NCI-H2029 (cell line): ENCODE results near the gene CH25H.
"Not testable (repeated sequence)": the region's sequence is repeated elsewhere in the genome, so short reads cannot be mapped to it uniquely, and the experiment has no call there.

Source experiments
- DNase-seq: peaks from one replicate; lab custom pipeline; 2025; lab: John Stamatoyannopoulos, UW

The CH25H gene, protein sequence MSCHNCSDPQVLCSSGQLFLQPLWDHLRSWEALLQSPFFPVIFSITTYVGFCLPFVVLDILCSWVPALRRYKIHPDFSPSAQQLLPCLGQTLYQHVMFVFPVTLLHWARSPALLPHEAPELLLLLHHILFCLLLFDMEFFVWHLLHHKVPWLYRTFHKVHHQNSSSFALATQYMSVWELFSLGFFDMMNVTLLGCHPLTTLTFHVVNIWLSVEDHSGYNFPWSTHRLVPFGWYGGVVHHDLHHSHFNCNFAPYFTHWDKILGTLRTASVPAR

DNA sequence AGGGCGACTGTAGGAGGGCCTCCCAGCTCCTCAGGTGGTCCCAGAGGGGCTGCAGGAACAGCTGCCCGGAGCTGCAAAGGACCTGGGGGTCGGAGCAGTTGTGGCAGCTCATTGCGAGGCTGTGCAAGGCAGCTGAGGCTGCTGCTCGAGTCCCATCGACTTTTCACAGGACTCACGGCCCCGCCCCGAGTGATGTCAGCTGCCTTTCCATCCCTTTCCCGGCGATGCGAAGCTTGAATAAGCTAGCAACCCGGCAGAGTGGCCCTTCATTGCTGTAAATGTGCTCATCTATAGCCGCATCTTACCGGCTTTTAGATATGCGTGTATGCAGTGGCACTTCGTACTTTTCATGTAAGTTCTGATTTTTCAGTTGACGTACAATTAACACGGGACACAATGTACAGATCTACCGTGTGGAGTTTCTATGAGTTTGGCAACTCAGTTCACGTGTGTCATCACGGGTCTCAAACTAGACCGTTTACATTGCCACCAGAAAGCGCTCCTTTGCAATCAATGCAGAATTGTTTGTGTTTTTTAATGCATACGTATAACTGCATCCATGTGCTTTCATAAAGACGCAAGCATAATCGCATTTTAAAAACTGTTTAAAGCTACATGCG is at the start of gene CH25H:
CH25H (minus strand) TSS at position 137 of the 620 bp plus-strand sequence; CDS start at position 112, 25 bp downstream.
- peak; percentile 4 for DNase-seq

DNA sequence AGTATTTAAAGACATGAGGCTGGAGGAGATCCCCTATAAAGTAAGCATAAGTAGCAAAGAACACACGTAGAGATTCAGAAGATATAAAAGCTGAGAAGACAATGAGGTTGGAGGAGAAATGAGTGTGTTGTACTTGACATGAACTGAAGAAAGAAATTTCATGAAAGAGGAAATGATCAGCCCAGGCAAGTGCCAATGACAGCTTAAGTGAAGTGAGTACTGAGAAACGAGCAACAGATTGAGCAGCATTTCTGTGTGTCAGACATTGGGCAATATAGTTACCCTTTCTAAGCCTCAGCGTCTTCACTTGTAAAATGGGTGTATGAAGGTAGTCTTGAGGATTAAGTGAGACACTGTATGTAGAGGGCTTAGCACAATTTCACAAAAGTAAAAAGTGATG is 49.2 kb upstream of the CH25H start:
- no peak for DNase-seq

DNA sequence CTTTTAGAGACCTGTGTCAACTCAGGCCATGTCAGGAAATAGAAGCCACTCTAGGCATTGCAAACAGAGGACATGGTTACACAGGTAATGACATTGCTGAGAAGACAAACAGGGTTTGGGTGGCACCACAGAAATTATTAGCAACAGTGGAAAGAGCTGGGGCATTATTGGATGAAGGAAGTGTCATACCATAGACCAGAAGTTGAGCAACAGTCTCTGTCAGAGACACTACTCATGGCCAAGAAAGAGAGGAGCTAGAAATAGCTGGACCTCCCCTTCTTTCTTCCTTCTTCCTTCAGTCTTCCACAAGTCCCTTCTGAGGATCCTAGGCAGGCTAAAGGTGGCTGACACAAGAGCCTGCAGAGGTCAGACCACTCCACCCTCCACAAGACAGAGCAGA is 48.7 kb upstream of the CH25H start:
- DNase-seq, result no peak

DNA sequence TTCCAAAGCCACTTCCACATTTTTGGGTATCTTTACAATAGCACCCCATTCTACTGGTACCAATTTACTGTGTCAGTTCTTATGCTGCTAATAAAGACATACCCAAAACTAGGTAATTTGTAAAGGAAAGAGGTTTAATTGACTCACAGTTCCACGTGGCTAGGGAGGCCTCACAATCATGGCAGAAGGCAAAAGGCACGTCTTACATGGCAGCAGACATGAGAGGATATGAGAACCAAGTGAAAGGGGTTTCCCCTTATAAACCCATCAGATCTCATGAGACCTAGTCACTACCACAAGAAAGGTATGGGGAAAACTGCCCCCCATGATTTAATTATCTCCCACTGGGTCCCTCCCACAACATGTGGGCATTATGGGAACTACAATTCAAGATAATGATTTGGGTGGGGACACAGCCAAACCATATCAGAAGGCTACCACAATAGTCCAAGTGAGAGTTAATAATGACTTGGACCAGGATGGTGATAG is 48.0 kb upstream of the CH25H start:
- DNase-seq, result not testable (repeated sequence)

DNA sequence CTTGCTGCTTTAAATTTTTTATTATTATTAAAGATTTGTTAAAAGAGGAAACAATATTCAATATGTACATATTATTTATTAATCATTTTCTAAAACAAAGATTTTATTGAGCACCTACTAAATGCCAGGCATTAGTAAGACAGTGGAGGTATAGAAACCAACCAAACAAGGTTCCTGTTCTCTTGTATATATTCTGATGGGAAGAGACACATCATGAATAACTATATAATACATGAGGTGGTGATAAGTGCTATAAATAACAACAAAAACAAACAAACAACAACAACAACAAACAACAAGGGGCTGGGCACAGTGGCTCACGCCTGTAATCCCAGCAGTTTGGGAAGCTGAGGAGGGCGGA is 45.1 kb upstream of the CH25H start:
- no peak for DNase-seq

DNA sequence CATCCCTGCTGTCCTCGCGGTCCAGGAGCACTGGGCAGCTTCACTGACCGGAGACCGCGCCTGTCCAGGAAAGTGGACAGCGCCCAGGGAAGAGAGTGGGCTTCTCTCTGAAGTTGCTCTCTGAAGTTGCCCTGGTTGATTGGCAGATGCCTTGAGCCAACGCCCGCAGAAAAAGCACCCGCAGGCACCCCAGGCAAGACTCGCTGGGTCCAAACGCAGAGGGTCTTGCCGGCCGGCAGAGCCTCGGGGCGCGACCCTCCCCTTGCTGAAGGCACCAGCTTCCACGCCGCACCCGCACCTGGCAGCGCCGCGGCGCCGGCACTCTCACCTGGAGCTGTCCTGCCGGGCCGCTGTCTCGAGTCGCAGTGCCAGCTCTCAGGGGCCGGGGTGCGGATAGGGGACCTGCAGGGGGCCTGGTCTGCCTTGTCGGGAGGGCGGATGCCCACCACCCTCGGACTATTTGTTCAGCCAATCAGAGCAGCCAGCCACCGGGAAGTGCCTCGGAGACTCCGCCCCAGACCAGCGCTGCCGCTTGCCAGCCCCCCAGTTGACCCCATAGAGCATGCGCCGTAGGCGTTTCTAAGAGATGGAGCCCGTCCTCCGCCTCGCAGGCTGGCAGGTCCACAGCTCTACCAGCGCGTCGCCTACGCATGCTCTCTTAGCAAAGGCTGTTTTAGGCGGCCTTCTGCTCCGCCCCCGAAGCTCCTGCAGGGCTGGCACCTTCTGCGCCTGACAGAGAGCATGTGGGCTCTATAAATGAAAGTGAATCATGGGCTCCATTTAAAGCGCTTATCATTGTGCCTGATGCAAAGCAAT is 44.5 kb upstream of the CH25H start, which contains the start of gene LIPA:
LIPA (minus strand) TSS at position 367 of the 816 bp plus-strand sequence. CDS start 4,127 bp downstream, outside the sequence.
- peak; percentile 91 for DNase-seq

DNA sequence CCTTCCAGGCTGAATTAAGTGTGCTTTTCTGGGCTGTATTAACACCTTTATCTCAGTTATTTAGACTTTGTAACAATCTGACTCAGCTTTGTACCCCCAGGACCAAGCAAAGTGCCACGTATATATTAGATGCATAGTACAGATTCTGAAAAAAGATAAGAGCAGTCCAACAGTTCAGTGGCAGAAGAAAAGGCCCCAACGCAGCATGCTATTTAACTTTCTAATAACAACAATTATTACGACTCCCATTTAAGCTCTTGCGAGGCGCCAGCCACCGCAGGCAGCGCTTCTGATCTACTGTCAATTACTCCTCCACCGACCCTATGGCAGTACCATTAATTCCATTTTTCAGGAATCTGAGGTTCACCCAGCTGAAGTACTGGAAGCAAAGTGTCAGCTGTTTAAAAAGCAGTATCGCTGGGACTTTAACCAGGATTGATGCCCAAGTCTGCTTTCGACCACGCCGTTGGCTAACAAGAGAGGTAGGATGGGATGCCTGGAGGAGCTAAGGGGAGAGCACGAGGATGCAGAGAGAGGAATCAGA is 43.8 kb upstream of the CH25H start:
- DNase-seq, result no peak

DNA sequence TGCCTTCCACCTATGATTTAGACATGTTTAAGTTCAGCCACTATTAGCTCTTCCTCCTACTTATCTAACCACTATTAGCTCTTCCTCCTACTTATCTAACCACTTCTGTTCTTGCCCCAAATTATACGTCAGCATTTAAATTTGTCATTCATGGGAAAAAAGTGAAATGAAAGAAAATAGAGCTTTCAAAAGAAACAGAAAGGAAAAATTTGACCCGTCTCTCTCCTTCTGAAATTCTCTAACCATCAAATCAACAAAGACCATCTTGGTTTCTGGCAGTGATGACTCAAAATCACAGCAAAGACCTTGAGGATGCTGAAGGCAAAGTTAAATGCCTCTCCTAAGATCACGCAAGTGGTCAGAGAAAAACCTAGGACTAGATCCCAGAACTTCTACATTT is 41.9 kb upstream of the CH25H start:
- no peak for DNase-seq

DNA sequence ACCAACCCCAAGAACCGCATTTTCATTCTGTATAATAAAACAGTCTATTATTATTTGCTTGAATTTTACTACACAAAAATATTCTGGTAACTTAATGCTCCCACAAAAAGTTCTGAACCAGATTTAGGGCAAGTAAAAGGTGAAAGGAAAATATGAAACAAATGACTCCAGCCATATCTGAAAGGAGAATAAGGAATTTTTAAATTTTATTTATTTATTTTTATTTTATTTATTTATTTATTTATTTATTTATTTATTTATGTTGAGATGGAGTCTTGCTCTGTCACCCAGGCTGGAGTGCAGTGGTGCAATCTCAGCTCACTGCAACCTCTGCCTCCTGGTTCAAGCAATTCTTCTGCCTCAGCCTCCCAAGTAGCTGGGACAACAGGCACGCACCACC is 40.5 kb upstream of the CH25H start:
- DNase-seq, result not testable (repeated sequence)

DNA sequence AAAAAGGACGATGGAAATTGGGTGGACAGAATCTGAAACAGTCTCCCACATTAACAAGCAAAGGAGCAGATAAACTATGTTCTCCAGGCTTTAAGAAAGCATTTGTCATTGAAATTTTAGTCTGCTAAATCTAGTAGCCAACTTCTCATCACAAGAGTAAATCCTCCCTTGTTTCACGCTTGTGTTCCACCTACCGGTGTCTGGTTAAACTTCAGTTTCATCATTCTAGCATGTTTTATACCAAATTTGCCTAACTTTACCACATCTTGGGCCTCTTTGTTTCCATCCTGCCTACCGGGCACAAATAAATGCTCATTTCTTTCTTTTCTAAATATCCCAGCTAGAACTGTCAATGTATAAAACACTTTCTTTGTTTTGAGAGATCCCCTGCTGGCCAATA is 38.7 kb upstream of the CH25H start:
- no peak for DNase-seq

DNA sequence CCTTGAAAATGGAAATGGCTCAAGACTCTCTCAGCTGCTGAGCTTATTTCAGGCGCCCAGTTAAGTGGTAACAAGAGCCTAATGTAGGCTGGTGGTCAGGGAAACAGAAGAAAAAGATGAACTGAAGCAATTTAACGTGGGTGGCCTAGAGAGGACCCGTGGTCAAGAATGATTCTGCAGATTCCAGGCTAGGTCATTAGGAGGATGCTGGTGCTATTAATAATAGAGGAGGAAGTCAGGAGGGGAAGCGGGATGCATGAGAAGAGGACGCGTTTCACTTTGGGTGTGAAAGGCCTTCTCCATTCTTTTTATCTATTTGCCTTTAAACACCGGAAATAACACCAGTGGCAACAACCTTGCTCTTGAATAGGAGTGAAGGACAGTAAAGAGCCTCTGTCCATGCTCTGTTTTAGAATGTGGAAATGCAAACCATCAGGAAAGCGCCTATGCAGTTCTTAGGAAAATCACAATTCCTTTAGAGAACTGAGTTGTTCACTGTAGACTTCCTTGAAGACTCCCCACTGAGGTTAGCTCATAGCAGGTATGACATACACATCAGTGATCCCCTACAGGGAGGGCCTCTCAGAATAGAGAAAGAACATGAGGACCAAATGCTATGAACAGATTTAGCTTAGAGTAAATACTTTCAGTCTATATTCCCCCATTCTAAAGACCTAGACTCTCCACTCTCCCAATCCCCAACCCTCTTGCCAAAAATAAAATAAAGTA is 35.9 kb upstream of the CH25H start:
- DNase-seq, result no peak

DNA sequence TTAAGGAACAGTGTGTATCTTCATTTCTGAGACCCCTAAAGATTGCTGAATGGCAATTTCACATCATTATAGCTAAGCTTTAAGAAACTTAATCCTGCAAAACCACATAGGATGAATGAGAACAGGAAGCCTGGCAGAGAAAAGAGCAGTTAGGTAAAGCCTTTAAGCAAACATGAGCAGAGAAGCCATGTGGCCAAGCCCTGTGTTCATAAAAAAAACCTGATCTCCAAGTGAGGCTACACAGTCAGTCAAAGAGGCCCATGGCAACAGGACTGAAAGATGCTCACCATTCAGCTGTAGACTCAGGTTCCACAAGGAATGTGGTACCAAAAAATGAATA is 35.2 kb upstream of the CH25H start:
- no peak for DNase-seq

DNA sequence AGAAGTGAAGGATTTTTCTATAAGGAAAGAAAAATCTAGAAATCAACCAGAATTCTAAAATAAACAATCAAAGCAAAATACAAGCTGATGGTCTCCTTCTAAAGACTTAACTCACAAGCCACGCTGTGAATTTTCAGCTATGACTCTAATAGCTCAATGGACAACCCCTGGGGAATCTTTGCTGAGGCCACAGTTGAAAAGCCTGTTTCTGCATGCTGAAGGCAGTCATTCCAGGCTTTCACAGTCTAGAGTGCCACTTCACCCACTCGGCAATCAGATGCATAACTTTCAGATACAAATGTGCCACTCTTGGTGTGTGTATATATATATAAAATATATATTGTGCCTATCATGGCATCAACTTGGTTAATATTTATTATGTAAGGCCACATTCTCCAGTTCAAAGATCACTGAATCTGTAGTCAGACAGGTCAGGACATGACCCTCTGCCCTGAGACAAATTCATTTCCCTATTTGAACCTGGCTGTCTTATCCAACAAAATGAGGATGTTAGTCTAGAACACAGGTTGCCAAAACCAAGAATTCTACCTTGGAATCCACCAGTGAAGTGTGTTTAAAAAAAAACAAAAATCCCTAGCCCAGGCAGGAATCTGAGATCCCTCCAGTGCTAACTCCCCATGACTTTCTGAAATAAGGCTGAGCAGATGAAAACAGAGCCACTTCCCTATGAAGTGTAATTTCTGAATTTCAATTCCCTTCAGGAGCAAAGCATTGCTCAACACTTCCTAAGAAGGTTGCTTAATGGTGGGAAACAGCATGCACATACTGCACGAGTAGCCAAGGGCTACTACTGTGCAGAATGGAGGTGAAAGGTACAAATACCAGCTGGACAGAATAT is 34.6 kb upstream of the CH25H start:
- no peak for DNase-seq

DNA sequence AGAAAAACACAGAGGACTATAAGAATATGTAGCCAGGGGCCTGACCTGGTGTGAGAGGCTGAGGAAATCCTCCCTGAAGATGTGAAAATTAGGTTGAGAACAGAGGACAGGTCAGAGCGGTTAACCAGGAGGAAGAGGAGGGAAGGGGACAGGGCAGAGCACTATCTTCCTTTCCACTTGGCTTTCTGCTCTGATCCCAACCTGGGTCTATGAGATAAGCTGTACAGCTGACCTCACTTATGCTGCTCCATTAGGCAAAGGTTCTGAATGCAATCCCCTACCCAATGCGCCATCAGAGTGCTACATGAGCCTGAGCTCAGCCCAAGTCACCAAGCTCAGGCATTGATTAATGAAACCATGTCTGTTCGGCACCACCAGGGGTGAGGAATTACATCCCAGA is 33.9 kb upstream of the CH25H start:
- no peak for DNase-seq

DNA sequence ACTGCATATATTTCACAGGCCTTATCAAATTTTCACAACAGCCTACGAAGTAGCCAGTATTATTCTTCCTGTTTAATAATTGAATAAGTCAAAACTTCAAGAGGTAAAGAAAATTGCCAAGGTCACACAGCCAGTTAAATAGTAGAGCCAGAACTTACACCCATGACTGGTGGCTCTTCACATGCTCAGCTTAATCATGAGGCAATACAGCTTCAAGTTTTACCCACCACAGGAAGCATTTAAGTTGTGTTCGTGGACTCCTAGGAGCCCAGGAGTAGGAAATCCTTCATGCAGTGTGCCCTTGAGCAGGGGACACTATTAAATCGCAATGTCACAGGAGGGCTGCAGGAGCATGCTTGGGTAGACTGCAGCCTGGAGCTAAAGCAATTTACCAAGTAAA is 33.4 kb upstream of the CH25H start:
- no peak for DNase-seq

DNA sequence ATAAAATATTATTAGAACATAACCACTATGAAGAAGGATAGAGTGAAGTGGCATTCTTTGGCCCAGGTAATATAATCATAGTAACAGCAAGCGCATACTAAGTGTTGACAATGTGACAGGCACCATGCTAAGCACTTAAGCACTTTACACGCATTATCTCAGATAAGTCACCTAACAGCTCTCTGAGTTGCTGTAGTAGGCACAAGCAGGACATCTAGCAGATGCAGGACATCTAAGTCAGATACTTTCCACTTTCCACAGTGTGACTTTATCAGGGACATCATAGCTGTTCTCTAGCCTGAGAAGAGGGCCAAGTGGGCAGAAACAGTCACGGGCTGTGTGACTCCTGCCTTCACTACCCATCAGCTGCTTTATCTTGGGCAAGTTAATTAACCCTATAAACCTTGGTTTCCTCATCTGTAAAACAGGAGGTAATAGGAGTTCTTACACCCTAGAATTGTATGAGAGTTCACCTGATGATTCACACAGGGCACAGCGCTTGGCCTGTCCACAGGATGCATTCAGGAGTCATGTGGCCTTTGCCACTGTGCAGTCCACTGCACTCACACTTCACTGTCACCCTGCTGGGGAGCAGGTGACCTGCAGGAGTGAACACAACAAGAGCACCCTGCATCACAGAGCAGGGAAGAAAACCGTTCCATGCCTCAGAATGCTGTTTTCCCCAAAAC is 32.0 kb upstream of the CH25H start:
- no peak for DNase-seq

DNA sequence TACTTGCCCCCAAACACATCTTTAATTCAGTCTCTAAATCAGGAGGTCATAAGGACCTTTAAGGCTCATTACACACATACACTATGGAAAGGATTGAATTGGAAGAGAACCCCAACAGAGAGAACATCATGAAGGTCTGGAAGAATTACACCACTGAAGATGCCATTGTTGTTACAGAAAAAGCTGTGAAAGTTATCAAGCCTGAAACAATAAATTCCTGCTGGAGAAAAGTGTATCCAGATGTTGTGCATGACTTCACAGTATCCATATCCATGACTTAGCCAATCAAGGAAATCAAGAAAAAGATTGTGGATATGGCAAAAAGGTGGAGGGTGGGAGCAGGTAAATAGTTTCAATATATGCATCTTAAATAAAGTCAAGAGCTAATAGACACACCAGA is 30.7 kb upstream of the CH25H start:
- DNase-seq, result no peak

DNA sequence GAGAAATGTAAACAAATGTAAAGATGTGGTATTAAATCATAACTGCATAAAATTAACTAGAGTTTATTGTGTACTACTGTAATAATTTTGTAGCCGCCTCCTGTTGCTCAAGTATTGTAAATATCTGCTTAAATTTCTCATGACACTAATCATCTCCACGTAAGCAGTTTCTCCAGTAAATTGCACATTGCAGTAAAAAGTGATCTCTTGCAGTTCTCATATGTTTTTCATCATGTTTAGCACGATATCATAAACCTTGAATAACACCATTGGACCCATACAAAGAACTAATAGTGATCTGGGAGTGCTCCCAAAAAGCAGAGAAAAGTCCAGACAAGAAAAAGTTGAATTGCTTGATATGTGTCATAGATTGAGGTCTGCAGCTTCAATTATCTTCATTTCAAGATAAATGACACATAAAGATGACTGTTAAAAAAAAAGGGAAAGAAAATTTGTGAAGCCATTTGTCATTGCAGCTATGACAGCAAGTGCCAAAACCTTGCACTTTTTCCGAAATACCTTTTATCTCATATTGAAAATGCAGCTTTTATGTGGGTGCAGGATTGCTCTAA is 29.2 kb upstream of the CH25H start:
- no peak for DNase-seq

DNA sequence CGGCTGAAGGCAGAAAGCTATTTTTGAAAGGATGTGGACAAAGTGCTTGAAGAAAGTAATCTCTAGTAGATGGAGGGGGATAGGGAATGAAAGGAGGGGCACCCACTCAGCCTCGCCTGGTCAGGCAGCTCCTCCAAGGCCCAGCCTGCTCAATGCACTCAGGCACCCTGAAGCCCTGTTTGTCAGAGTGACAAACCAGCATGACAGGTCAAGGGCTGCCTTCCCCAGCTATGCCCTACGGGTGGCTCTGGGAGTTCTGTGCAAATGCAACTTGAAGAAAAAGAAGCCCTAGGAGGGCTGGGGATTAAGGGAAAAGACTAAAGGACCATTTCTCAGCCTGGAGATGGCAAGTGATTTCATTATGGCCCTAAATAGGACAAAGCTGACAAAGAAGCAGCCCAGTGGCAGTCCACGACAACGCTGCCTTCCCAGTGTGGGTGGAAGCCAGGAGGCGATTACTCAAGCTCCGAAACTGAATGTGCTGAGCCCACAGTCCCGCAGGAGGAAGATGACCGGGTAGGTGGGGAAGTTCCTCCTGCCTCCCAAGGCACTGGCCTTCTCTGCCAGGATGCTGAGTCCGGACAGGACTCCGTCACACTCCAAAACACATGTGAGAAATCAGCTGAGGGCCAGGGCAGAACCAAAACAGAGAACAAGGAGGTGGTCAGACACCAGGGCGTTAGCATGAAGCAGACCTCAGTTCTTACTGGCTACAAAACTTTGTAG is 28.1 kb upstream of the CH25H start:
- DNase-seq, result no peak
